GM18907 (cell line): ENCODE measurements around the gene TTF1.

Experiments used
- ATAC-seq: cut with Tn5 transposase; IDR thresholded peaks from one replicate; pipeline ENCODE4 v1.9.1; 2021; ENCODE audit warnings: mild to moderate bottlenecking, moderate library complexity; ENCODE audit not compliant: unreplicated experiment

TTF1 gene

DNA sequence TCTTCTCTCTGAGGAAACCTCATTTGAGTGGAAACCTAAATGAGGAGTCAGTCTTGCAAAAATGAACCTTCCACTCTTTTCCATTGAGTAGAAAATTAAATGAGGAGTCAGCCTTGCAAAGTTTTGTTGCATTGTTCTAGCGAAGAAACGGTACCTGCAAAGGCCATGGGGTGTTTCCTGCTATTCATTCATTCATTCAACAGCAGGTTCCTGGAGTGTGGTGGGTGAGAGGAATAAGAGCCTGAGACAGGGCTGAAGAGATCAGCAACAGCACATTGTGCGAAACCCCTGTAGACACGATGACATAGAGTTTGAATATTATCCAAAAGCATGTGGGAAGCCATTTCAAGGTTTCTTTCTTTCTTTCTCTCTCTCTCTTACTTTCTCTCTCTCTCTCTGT is 37.2 kb downstream of the TTF1 start:
- ATAC-seq = no peak

- no peak for ATAC-seq
Observed at GRCh38 chr9:132367613-132368313, 38.9 kb downstream of the TTF1 start.

GRCh38 chr9:132366481-132366880 is 40.2 kb downstream of the TTF1 start:
- ATAC-seq = no peak

DNA sequence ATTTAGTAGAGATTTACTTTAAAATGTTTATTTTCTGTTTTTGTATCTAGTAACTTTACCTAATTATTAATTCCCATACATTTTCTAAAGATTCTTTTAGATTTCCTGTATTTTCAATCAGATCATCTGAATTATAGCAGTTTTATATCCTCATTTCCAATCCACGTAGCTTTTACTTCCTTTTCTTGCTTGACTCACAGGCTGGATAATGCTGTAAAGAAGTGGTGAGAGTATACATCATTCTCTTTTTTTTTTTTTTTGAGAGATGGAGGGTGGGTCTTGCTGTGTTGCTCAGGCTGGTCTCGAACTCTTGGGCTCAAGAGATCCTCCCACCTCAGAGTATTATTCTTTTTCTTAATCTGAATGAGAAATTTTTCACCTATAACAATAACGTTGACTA is 40.7 kb downstream of the TTF1 start:
- ATAC-seq = no peak

DNA sequence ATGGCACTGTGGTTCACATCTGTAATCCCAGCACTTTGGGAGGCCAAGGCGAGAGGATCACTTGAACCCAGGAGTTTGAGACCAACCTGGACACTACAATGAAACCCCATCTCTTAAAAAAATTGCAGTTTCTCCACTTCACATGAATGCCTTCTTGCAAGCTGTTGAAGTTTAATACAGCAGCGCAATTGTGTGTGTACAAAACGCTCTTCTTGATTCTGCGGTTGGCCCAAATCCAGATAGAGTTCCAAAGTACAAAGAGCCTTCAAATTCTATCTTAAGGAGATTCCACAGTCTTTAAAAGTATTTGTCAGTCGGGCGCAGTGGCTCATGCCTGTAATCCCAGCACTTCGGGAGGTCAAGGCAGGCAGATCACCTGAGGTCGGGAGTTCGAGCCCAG is 42.6 kb downstream of the TTF1 start:
- ATAC-seq = no peak

- no peak for ATAC-seq
Observed at GRCh38 chr9:132357764-132358163, 48.9 kb downstream of the TTF1 start.

DNA sequence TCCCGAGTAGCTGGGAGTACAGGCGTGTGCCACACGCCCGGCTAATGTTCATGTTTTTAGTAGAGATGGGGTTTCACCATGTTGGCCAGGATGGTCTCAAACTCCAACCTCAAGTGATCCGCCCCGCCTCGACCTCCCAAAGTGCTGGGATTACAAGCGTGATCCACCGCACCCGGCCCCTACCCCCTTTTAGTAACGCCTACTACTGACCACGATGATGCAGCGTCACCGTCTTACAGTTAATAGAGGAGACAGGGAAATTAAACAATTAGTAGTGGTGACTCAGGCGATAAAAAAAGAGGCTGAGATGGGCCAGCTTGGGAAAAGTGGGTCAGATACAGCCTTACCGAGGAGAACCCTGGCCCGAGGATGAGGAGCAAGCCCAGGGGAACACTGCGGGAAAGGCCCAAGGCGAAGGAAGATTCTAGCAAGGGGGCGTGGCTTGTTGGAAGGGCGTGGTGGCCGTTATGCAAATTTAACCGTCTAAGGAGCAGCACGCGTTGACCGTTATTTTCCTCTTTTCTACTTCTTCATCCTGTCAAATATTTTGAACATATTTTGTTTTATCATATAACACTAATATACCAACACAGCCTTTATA is 50.2 kb downstream of the TTF1 start:
- ATAC-seq = no peak

GRCh38 chr9:132354637-132355355 is 51.8 kb downstream of the TTF1 start, which contains the start of gene SETX:
Gene SETX (minus strand): TSS chr9:132354986. CDS start chr9:132349428, 5,558 bp downstream.
- peak; percentile 86 for ATAC-seq

- ATAC-seq = no peak
Observed at GRCh38 chr9:132351404-132352045, 55.1 kb downstream of the TTF1 start.

DNA sequence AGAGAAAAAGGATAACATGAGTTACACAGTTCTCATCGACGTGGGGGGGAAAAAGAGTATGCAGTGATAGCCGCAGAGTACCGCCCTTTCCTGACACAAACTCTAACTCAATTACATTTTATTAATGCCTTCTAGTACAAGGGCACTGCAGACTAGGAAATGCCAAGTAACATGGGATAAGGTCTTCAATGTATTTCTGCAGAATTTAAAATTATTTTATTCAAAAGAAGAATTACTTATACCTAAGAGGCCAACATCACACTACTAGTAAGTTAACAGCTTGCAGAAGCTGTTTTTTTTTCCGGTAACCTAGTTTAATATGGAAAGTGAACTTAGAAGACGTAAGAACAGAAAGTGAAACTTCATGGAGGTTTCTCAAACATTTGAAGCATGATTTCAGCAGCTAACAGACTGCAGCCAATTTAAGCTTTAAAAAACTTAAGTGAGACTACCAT is 55.8 kb downstream of the TTF1 start:
- no peak for ATAC-seq

DNA sequence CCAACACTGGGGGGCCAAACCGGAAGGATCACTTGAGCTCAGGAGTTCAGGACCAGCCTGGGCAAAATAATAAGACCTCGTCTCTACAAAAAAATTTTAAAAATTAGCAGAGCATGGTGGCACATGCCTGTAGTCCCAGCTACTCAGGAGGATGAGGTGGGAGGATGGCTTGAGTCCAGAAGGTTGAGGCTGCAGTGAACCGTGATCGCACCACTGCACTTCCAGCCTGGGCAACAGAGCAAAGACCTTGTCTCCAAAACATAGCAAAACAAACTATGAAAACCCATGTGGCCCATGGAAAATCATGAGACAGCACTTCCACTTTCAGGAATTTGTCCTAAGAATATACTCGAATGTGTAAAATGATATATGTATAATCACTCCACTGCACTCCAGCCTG is 58.0 kb downstream of the TTF1 start:
- no peak for ATAC-seq

DNA sequence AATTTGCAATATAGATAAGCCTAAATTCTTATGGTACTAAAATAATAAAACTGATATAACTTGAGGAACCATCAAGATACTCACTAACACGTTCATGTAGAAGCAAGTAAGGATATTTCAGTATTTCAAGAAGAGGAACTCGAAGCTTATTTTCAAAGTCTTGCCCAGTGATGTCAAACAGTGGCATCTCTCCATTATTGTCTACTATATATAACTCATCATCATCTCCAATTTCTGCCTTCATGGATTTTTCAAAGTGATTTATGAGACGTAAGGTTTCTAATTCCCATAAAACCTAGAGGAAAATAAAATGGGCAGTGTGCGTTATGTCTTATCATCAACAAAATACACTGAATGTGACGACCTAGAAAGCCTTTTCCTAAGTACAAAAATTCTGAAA is 60.5 kb downstream of the TTF1 start:
- ATAC-seq = no peak

DNA sequence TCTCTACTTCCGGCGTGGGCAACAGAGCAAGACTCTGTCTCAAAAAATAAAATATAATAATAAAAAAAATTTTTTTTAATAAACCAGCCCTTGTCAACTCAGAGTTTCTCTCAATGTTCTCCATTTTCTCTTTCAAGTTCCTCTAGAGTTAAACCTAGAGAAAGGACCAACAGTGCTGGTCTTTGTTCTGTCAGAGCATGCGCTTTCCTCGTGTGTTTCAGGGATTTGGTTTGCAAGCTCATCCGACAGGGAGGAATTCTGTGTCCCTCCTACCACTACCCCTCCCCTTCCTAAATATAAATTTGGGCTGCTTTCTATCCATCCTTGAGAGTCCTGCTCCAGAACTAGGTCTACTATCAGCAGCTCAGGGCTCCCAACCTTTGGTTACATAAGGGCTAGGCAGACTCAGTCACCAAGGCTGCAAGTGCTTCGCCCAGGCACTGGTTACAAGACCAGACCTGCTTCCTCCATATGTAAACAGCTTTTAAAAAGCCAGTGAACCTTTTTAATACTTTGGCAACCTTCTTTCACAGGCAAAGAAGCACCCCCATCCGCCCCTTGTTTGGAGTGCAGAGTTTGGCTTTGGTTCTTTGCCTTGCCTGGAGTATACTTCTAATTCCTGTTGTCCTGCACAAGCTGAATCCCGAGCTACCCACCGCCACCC is 65.3 kb downstream of the TTF1 start:
- no peak for ATAC-seq

- no peak for ATAC-seq
Observed at GRCh38 chr9:132334364-132334763, 72.3 kb downstream of the TTF1 start.

GRCh38 chr9:132333556-132333955 is 73.1 kb downstream of the TTF1 start:
- no peak for ATAC-seq

DNA sequence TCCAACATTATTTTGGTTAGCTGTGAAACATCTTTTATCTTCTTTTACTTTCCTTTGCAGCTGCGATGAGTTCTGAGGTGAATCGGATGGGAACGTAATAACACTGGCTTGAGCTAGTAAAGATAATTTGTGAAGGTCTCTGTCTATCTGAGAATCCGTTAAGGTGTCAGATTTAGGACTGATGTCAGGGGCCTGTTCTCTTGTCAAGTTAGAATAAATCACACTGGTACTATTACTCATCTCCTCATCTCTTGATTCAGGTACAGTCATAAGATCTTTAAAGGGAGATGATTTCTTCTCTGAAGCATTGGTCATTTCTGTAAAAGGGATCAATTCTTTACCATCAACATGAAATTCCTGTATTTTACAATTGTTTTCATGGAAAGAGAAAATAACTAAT is 78.1 kb downstream of the TTF1 start:
- no peak for ATAC-seq

- no peak for ATAC-seq
Observed at GRCh38 chr9:132327537-132327936, 79.1 kb downstream of the TTF1 start.
